ENCODE data around the gene TULP1. TPM values are rescaled to one million over a fixed set of nuclear protein-coding genes. Genes with fewer than 3 reads are reported as not detected.

TULP1 gene
- polyA plus RNA-seq, 2 donors = 0.08 TPM

DNA sequence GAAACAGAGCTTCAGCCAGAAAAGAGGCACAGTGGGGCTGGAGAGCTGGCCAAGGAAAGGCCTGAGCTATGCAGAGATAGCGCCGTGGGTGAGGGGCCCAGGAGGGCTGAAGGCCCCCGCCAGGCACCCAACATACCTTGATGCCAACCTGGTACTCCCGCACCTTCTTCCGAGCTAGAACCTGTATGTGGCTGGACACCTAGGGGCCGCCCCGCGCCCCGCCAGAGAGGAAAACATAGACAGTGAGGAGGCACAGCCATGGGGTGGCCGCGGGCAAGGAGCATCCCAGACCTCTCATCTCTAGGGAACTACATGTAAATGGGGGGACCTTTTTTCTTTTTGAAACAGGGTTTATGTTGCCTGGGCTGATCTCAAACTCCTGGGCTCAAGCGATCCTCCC lies 32.5 kb downstream of the TULP1 start:
- Histone ChIP-seq H3K36me3 (ENCODE audit: control insufficient read depth in 2 of 2, insufficient read depth in 2 of 2, low read length in 1 of 2) (peaks cover 6 to 36% of the 10 kb centered on the region in 2 donors), H3K27me3 (ENCODE audit: control insufficient read depth in 1 of 2, insufficient read depth in 2 of 2, low read length in 2 of 2) (no peaks in the 10 kb centered on the region), H3K27ac (ENCODE audit: low read depth in 2 of 2, low read length in 1 of 2) (no peak overlapping the region), H3K4me1 (ENCODE audit: control insufficient read depth in 2 of 2, insufficient read depth in 2 of 2, low read length in 1 of 2) (peaks cover 0 to 10% of the 10 kb centered on the region in 2 donors), H3K9me3 (ENCODE audit: control insufficient read depth in 2 of 2, insufficient read depth in 1 of 2, low read depth in 1 of 2, low read length in 1 of 2) (peaks cover 0 to 4% of the 10 kb centered on the region in 2 donors), H3K4me3 (ENCODE audit: low read depth in 1 of 2, low read length in 2 of 2) (no peak overlapping the region)
- WGBS, 2 donors = 92% methylated on average over 12 of the region's 12 CpGs

DNA sequence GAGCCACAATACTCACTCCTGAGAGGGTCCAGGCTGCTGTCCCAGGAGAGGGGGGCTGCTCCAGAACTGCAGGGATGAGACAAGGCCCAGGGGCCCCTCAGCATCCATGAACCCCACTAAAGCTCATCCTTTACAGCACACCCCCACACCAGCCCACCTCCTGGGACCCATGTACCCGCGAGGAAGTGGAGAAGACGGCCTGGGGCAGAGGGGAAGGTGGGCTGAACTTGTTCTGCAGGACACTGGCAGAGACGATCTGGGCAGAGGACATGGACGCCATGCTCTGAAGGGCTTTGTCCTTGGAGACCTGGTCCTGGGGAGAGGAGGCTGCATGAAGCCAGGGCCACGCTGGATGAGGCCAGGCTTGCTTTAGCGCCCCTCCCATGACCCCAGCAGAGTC lies 34.4 kb downstream of the TULP1 start:
- Histone ChIP-seq H3K36me3 (ENCODE audit: control insufficient read depth in 2 of 2, insufficient read depth in 2 of 2, low read length in 1 of 2) (peaks cover 12 to 36% of the 10 kb centered on the region in 2 donors), H3K27ac (ENCODE audit: low read depth in 2 of 2, low read length in 1 of 2) (no peak overlapping the region), H3K4me1 (ENCODE audit: control insufficient read depth in 2 of 2, insufficient read depth in 2 of 2, low read length in 1 of 2) (peaks cover 0 to 2% of the 10 kb centered on the region in 2 donors), H3K4me3 (ENCODE audit: low read depth in 1 of 2, low read length in 2 of 2) (no peak overlapping the region), H3K27me3 (ENCODE audit: control insufficient read depth in 1 of 2, insufficient read depth in 2 of 2, low read length in 2 of 2) (no peaks in the 10 kb centered on the region), H3K9me3 (ENCODE audit: control insufficient read depth in 2 of 2, insufficient read depth in 1 of 2, low read depth in 1 of 2, low read length in 1 of 2) (peaks cover 0 to 4% of the 10 kb centered on the region in 2 donors)
- WGBS, 2 donors = 88 to 90% methylated on average over 7 of the region's 7 CpGs

DNA sequence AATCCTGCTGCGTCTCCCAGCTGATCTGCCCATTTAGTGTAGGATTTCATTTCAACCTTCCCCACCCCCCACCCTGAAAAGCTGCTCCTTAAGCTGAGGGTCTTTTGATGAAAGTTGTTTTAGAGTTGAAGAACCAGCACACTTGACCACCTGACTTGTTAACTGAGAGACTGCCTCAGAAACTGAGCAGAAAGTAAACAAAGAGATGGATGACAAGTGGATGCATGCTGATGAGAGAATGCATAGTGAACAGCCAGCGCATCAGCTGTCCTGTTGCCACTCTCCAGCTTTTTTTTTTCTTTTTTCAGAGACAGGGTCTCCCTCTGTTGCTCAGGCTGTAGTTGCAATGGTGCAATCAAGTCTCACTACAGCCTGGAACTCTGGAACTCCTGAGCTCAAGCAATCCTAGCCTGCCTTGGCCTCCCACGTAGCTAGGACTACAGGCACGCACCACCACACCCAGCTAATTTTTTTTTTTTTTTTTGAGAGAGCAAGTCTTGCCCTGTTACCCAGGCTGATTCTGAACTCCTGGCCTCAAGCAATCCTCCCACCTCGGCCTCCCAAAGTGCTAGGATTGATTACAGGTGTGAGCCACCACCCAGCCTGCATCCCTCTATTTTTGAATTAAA lies 35.0 kb downstream of the TULP1 start:
- H3K27me3 ChIP-seq (ENCODE audit: control insufficient read depth in 1 of 2, insufficient read depth in 2 of 2, low read length in 2 of 2) = no peaks in the 10 kb centered on the region
- H3K27ac ChIP-seq (ENCODE audit: low read depth in 2 of 2, low read length in 1 of 2) = no peak overlapping the region
- peaks cover 10 to 40% of the 10 kb centered on the region in 2 donors for H3K36me3 ChIP-seq (ENCODE audit: control insufficient read depth in 2 of 2, insufficient read depth in 2 of 2, low read length in 1 of 2)
- WGBS, 2 donors = 77 to 78% methylated on average over 5 of the region's 5 CpGs
- H3K4me1 ChIP-seq (ENCODE audit: control insufficient read depth in 2 of 2, insufficient read depth in 2 of 2, low read length in 1 of 2) = peaks cover 0 to 2% of the 10 kb centered on the region in 2 donors
- H3K9me3 ChIP-seq (ENCODE audit: control insufficient read depth in 2 of 2, insufficient read depth in 1 of 2, low read depth in 1 of 2, low read length in 1 of 2) = peaks cover 0 to 4% of the 10 kb centered on the region in 2 donors
- H3K4me3 ChIP-seq (ENCODE audit: low read depth in 1 of 2, low read length in 2 of 2) = no peak overlapping the region

DNA sequence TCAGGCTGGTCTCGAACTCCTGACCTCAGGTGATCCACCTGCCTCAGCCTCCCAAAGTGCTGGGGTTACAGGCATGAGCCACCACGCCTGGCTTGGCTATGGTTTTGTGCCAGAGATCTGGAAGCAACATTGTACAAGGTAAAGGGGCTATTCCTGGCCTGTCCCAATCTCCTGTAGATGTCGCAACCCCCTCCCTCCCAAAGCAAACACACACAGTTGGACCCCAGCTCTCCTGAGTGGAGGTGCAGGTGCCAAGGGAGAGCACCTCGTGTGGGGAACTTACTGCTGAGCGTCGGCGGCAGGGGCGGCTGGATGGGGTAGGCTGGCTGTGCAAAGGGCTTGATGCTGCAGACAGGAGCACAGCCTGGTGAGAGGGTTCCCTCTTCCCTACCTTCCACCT lies 35.7 kb downstream of the TULP1 start:
- peaks cover 12 to 40% of the 10 kb centered on the region in 2 donors for H3K36me3 ChIP-seq (ENCODE audit: control insufficient read depth in 2 of 2, insufficient read depth in 2 of 2, low read length in 1 of 2)

DNA sequence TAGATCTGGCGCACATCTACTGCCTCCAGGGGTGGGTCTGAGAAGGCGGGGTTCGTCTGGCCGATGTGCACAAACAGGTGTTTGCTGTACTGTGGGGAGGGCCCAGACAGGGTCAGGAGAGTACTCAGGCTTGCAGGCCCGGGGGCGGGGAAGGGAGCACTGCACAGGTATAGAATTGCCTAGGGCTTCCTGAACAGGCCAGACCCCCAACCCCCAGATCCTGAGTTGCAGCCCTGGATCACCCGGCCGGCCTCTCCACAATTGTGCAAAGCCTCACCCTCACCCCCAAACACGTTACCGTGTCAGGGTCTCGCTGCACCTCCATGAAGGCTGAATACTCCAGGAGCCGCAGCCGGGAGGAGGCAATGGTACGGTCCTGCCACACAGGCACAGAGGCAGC lies 36.7 kb downstream of the TULP1 start:
- WGBS, 2 donors = 66 to 71% methylated on average over 14 of the region's 14 CpGs
- H3K4me3 ChIP-seq (ENCODE audit: low read depth in 1 of 2, low read length in 2 of 2) = no peak overlapping the region
- H3K4me1 ChIP-seq (ENCODE audit: control insufficient read depth in 2 of 2, insufficient read depth in 2 of 2, low read length in 1 of 2) = peaks cover 0 to 2% of the 10 kb centered on the region in 2 donors
- H3K27ac ChIP-seq (ENCODE audit: low read depth in 2 of 2, low read length in 1 of 2) = no peak overlapping the region
- no peaks in the 10 kb centered on the region for H3K27me3 ChIP-seq (ENCODE audit: control insufficient read depth in 1 of 2, insufficient read depth in 2 of 2, low read length in 2 of 2)
- H3K9me3 ChIP-seq (ENCODE audit: control insufficient read depth in 2 of 2, insufficient read depth in 1 of 2, low read depth in 1 of 2, low read length in 1 of 2) = peaks cover 0 to 4% of the 10 kb centered on the region in 2 donors
- peaks cover 12 to 41% of the 10 kb centered on the region in 2 donors for H3K36me3 ChIP-seq (ENCODE audit: control insufficient read depth in 2 of 2, insufficient read depth in 2 of 2, low read length in 1 of 2)

More for the DNA sequence above, 35.7 kb downstream of the TULP1 start:
- Histone ChIP-seq H3K9me3 (ENCODE audit: control insufficient read depth in 2 of 2, insufficient read depth in 1 of 2, low read depth in 1 of 2, low read length in 1 of 2) (peaks cover 0 to 4% of the 10 kb centered on the region in 2 donors), H3K4me3 (ENCODE audit: low read depth in 1 of 2, low read length in 2 of 2) (no peak overlapping the region), H3K27me3 (ENCODE audit: control insufficient read depth in 1 of 2, insufficient read depth in 2 of 2, low read length in 2 of 2) (no peaks in the 10 kb centered on the region), H3K27ac (ENCODE audit: low read depth in 2 of 2, low read length in 1 of 2) (peak overlapping the region in 1 of 2 donors; percentile 2), H3K4me1 (ENCODE audit: control insufficient read depth in 2 of 2, insufficient read depth in 2 of 2, low read length in 1 of 2) (peaks cover 0 to 2% of the 10 kb centered on the region in 2 donors)
- WGBS, 2 donors = 82 to 85% methylated on average over 8 of the region's 8 CpGs

DNA sequence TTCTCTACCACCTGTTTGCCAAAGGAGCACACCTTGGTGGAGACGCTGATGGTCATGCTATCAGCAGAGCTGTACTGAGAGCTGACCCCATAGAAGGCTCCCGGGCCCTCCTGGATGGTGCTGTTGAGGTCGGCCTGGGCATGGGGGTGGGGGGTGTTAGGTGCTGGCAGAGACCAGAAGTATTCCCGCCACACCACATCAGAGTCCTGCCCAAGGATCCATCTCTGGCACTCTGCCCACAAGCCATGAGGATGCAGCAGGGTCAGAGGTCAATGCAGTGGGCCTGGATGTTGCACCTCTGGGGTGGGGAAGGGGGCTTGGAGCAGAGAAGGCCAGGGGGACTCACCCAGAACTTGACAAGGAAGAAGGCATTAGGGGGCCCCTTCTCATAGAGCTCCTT lies 37.1 kb downstream of the TULP1 start:
- H3K4me1 ChIP-seq (ENCODE audit: control insufficient read depth in 2 of 2, insufficient read depth in 2 of 2, low read length in 1 of 2) = peaks cover 0 to 2% of the 10 kb centered on the region in 2 donors
- peak overlapping the region in 1 of 2 donors; percentile 22 for H3K27ac ChIP-seq (ENCODE audit: low read depth in 2 of 2, low read length in 1 of 2)
- peaks cover 0 to 4% of the 10 kb centered on the region in 2 donors for H3K9me3 ChIP-seq (ENCODE audit: control insufficient read depth in 2 of 2, insufficient read depth in 1 of 2, low read depth in 1 of 2, low read length in 1 of 2)
- peaks cover 12 to 41% of the 10 kb centered on the region in 2 donors for H3K36me3 ChIP-seq (ENCODE audit: control insufficient read depth in 2 of 2, insufficient read depth in 2 of 2, low read length in 1 of 2)
- 76 to 77% methylated on average over 4 of the region's 4 CpGs for WGBS, 2 donors
- H3K4me3 ChIP-seq (ENCODE audit: low read depth in 1 of 2, low read length in 2 of 2) = no peak overlapping the region
- no peaks in the 10 kb centered on the region for H3K27me3 ChIP-seq (ENCODE audit: control insufficient read depth in 1 of 2, insufficient read depth in 2 of 2, low read length in 2 of 2)

DNA sequence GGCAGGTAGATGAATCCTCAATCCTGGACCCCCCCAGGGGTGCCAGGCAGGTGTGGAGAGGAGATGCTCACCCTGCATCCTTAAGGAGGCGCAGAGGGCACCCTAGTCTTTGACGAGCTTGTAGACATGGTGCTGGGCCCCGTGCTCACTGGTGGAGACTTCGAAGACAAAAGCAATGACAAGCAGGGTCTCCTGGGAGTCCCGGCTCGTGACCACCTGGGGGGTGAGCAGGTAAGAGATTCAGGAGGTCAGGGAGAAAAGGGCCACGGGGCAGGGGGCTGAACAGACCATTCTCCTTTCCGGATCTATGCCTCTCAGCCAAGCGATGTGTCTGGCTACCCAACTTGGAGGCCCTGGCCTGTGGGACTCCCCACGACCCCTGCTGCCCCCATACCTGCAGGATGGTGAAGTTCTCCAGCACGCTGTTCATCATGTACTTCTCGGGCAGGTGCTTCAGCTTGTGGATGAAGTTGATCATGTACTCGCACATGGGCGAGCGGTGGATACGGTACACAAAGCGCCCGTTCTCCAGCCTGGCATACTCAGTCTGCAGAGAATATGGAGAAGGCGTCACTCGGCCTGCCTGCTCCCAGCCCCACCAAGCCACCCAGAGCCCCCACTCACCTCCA lies 37.6 kb downstream of the TULP1 start:
- Histone ChIP-seq H3K4me1 (ENCODE audit: control insufficient read depth in 2 of 2, insufficient read depth in 2 of 2, low read length in 1 of 2) (peaks cover 0 to 2% of the 10 kb centered on the region in 2 donors), H3K4me3 (ENCODE audit: low read depth in 1 of 2, low read length in 2 of 2) (no peak overlapping the region), H3K27me3 (ENCODE audit: control insufficient read depth in 1 of 2, insufficient read depth in 2 of 2, low read length in 2 of 2) (no peaks in the 10 kb centered on the region), H3K27ac (ENCODE audit: low read depth in 2 of 2, low read length in 1 of 2) (no peak overlapping the region), H3K9me3 (ENCODE audit: control insufficient read depth in 2 of 2, insufficient read depth in 1 of 2, low read depth in 1 of 2, low read length in 1 of 2) (peaks cover 0 to 4% of the 10 kb centered on the region in 2 donors), H3K36me3 (ENCODE audit: control insufficient read depth in 2 of 2, insufficient read depth in 2 of 2, low read length in 1 of 2) (peaks cover 11 to 45% of the 10 kb centered on the region in 2 donors)
- WGBS, 2 donors = 85 to 88% methylated on average over 20 of the region's 20 CpGs

DNA sequence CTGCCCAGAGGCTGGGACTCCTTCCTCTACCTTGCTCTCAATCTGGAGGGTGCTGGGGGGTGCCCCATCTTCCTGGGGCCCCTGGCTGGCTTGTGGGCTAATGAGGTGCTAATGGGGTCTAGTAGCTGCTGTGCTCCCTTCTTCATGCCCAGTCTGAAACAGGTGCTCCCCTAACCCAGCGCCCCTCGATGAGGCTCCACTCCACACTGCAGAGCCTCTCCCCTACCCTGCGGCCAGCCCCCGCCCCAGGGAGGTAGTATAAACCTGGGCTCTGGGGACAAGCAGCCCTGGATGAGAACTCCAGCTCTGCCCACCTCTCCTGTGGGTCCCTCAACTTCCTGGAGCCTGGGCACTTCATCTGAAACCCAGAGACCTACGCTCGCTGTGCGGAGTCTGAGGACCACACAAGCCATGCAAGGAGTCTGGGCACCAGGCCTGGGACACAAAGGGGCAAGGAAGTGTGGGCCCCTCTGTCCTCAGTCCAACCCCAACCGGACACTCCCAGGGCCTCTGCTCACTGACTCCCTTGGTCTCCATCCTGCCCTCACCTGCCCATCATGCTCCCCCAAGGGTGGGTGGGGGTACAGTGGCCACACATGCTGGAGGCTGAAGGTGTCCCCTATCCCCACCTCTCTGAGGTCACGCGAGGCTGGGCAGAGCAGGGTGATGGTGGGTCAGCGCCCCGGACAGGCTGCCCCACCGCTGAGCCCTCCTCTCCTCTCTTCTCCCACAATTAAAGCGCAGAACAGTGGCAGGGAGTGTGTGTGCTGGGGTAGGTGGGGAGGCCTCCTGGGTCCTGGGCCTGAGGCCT lies 38.4 kb downstream of the TULP1 start:
- Histone ChIP-seq H3K27ac (ENCODE audit: low read depth in 2 of 2, low read length in 1 of 2) (peak overlapping the region in 1 of 2 donors; percentile 19), H3K36me3 (ENCODE audit: control insufficient read depth in 2 of 2, insufficient read depth in 2 of 2, low read length in 1 of 2) (peaks cover 9 to 47% of the 10 kb centered on the region in 2 donors), H3K4me1 (ENCODE audit: control insufficient read depth in 2 of 2, insufficient read depth in 2 of 2, low read length in 1 of 2) (peaks cover 0 to 2% of the 10 kb centered on the region in 2 donors), H3K4me3 (ENCODE audit: low read depth in 1 of 2, low read length in 2 of 2) (no peak overlapping the region), H3K9me3 (ENCODE audit: control insufficient read depth in 2 of 2, insufficient read depth in 1 of 2, low read depth in 1 of 2, low read length in 1 of 2) (peaks cover 0 to 4% of the 10 kb centered on the region in 2 donors), H3K27me3 (ENCODE audit: control insufficient read depth in 1 of 2, insufficient read depth in 2 of 2, low read length in 2 of 2) (no peaks in the 10 kb centered on the region)
- 84 to 85% methylated on average over 13 to 14 of the region's 14 CpGs for WGBS, 2 donors

DNA sequence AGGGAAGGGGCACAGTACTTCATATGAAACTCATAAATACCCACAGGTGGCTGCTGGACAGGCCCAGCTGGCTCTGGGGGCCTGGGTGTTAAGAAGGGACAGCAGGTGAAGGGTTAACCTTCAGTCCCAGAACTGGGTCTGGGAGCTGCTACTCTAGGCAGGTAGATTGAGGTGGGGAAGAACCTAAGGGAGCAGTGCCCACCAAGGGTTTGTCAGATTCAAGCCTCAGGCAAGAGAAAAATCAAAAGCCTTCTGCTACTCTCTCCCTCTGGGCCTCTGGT lies 38.9 kb downstream of the TULP1 start:
- Histone ChIP-seq H3K27me3 (ENCODE audit: control insufficient read depth in 1 of 2, insufficient read depth in 2 of 2, low read length in 2 of 2) (no peaks in the 10 kb centered on the region), H3K4me3 (ENCODE audit: low read depth in 1 of 2, low read length in 2 of 2) (no peak overlapping the region), H3K4me1 (ENCODE audit: control insufficient read depth in 2 of 2, insufficient read depth in 2 of 2, low read length in 1 of 2) (peaks cover 0 to 2% of the 10 kb centered on the region in 2 donors), H3K9me3 (ENCODE audit: control insufficient read depth in 2 of 2, insufficient read depth in 1 of 2, low read depth in 1 of 2, low read length in 1 of 2) (peaks cover 0 to 4% of the 10 kb centered on the region in 2 donors), H3K27ac (ENCODE audit: low read depth in 2 of 2, low read length in 1 of 2) (no peak overlapping the region), H3K36me3 (ENCODE audit: control insufficient read depth in 2 of 2, insufficient read depth in 2 of 2, low read length in 1 of 2) (peaks cover 9 to 50% of the 10 kb centered on the region in 2 donors)

Measured in esophagus (tissue), 2 donors.